Middle frontal gyrus (tissue), 1 donor: ENCODE data around the gene MTUS2.

Experiments used
- DNase-seq: peaks from one replicate; pipeline ENCODE4 v3.0.0-alpha.2; 2015; ENCODE audit warnings: low spot score; ENCODE audit errors: extremely low spot score

The MTUS2 gene

DNA sequence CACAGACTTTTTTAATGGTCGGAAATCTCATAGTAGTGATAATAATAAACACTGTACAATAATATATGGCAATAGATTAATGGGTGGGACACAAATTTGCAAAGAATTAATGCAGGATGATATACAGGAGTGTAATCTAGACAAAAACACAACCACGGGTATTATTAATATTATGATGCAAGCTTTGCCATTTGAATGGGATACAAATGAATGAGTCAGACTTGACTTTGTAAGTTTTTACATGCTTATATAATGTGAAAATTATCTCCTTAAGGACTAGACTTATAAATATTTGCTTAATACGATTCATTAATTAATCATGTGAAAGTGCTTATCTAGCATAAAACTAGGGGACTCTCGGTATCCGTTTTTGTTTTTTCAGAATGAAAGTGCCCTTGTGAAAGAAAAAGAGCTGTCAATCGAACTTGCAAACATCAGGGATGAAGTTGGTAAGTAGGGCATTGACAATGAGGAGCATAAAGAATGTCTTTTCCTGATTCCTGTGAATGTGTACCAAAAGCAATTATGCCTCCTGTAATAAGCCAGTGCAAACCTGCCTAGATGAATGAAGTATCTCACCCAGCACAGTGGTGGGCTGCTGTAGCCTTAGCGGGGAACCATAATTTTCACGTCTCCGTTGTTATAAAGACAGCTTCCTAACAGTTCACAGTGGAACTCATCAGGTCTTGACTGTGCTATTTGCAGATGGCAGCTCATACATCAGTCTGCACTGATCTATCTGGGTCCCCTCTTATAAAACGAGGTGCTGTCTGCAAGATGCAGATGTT lies 619.7 kb downstream of the MTUS2 start:
- no peak for DNase-seq

DNA sequence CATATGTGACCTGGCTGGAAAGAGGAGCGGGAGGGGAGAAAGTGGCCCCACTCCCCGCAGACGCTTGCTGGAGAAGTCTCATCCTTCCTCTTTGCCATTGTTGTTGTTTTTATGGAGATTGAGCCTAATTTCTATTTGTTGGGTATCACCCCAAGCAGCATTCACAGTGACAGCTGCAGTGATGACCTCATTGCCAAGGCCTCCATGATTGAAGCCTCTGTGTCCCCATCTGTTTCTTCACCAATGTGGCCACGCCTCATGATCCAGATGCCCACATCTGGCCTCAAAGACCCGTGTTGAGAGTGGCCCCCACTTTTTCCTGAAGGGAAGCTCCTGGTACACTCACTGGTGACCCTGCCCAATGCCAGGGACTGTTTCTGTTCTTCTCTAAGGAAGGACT lies 621.2 kb downstream of the MTUS2 start:
- no peak for DNase-seq

DNA sequence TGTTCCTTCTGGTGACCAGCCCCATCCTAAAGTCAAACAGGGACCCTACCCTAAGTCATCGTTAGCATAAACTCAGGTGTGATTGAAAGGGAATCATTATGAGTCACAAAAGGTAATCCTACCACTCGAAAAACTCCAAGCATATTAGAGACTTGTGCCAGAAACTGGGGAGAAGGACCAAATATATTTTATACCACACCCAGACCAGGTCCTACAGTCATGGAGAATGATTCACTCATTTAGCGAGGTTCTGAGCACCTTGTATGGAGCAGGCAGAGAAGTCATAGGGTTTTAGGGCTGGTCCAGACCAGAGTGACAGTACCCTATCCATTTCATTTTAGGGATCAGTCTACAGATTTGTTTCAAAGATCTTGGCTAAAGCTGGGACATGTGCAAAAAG lies 625.9 kb downstream of the MTUS2 start:
- DNase-seq: no peak

DNA sequence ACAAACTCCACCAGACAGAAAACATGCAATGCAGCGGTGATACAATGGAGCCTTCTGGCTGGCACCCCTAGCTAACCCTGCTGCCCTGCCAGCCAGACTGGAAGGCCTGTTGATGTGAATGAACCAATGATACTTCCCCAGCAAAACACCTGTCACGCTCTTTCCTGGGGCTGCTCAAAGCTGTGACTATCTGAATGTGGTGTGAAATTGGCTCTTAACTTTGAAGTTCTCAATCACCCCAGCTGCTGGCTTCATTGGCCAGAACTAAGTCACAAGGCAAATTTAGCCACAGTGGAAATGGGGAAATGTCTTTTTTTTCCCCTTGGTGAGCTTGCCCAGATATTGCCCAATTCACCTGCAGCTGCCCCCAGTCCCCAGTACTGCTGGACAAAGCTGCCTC lies 628.0 kb downstream of the MTUS2 start:
- no peak for DNase-seq

DNA sequence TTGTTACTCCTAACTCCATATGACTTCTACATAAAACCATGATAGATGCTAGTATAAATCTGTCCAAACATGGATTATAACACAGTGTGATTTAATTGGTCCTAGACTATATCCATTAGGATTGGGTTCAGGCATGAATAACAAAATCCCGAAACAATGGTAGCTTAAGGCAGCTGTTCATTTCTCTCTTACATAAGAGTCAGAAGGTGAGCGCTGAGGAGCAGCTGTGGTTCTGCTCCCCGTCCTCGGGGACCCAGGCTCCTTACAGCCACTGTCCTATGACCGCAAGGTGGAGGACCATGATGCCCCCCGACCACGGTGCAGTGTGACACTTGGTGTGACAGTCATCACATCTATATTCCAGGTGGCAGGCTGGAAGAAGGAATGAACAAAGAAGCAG lies 629.6 kb downstream of the MTUS2 start:
- no peak for DNase-seq

DNA sequence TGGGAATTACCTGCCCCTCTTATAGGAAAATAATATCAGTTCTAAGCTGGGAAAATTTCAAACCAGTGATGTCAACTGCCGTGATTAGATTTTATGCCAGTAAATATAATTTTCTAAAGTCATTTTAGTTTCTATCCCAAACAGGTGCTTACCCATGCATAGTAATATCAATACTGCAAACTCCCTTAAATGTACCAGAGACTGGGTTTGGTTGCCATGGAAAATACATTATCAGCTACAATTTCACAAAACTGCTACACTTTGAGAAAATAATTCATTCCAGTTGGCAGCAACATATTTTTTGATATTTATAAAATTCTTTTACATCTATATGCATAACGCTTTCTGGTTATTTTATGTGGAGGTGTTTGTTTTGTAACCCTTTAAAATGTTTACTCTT lies 631.8 kb downstream of the MTUS2 start:
- no peak for DNase-seq

DNA sequence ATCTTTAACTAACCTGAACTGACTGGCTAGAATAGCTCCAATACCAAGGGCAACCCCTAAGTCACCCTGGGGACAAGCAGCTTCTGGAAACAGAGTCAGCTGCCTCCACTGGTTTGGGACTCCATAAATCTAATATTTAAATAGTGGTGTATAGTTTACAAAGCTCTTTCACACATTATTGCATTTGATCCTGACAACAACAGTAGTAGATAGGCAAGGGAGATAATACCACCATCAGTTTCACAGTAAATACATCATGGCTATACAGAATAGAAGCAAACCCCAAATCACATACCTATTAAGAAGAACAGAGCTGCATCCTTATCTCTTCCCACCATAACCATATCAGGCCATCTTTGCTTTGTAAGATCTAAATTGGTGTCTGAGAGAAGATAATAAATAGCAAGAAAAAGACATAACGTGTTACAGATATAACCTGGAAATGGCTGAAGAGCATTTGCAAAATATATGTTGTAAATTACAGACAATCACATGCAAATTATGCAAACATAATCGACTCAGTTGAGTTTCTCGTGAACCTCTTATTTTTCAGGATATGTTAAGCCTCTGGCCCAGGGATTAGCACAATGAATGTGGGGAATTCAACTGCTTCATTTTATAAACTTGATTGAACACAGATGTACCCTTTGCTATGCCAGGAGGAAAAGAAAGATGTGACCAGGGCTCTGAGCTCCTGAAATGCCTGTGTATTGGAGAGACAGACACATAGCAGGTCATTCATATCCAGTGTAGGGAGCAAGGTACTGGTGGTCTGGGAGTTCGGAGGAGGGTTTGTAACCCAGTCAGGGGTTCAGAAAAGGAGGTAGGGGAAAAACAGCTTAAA lies 632.9 kb downstream of the MTUS2 start:
- no peak for DNase-seq

DNA sequence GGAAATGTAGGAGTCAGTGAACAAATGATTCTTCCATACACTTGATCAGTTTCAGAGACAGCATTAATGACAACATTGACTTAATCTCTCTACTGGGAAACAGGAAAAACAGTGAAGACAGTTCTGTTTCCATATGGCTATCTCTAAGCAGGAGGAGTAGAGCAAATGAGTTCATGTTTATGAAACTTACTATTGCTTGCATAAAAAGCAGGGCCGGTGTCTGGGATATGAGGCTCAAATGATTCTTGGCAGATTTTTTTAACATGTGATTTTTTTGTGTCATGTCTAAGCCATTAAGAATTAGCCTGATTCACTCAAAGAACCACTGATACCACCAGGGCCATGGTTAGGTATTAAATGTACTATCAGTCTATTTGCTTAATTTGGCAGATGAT lies 633.5 kb downstream of the MTUS2 start:
- no peak for DNase-seq

DNA sequence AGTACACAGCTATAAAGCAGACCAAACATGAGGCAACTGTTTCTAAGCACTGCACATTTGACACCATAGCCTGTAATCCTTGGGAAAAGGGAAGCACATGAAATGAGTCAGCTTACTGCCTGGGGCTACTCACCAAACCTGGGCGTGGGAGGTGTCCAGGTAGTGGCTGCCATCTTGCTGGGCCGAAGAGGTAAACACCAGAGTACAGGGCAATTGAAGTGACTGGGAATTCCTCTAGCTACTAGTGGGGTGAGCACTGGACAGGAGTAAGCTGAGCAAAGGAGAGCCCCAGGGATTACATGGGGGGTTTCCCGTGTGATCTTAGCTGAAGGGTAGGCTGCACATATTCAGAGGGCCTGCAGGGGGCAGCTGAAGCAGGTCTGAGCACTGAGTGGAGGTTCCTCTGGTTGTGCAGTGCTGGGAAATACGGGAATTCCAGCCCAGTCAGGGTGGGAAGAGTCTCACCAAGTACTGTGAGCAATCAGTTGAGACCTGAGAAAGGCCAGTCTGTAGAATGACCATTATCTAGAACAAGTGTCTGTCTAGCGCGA lies 634.9 kb downstream of the MTUS2 start:
- DNase-seq: no peak

DNA sequence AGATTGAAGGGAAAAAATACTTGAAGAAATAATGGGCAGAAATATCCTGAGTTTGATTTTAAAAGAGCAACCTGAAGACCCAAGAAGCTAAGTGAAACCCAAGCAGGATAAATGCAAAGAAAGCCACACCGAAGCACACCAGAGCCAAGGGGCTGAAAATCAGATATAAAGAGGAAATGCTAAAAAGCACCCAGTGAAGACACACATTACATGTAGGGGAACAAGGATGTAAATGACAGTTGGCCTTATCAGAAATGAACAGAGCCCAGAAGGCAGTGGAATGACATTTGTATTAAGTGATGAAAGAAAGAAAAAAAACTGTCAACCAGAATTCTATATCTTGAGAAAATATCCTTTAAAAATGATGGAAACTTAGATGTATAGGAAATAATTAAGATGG lies 636.3 kb downstream of the MTUS2 start:
- DNase-seq: no peak

DNA sequence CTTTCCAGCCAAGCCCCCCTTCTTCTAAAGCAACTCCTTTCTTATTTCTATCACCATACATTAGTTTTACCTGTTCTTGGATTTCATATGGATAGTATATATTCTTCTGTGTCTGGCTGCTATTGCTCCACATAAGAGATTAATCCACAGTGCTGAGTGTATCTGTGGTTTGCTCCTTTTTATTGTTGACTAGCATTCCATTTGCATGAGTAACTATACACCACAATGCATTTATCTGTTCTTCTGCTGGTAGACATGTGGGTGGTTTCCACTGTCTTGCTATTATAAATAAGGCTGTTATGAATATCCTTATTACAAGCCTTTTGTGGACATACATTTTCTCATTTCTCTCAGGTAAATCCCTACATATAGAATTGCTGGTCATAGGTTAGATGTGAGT lies 637.2 kb downstream of the MTUS2 start:
- no peak for DNase-seq

DNA sequence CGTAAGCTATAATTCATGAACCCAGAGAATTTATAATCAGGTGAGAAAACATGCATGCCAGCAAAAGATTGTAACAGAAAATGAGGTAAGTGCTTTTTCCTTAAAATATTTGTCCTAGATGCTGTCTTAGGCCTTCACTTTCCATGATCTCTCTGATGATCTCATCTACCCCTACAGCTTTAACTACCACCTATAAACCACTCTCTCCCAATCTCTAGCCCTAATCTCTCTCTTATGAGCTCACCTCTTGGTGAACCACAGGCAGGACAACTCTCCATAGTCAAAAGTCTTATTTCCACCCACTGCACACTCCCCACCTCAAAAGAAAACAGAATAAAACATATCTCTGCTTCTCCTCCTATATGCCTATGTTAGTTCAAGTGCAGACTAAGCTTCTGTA lies 638.3 kb downstream of the MTUS2 start:
- no peak for DNase-seq

DNA sequence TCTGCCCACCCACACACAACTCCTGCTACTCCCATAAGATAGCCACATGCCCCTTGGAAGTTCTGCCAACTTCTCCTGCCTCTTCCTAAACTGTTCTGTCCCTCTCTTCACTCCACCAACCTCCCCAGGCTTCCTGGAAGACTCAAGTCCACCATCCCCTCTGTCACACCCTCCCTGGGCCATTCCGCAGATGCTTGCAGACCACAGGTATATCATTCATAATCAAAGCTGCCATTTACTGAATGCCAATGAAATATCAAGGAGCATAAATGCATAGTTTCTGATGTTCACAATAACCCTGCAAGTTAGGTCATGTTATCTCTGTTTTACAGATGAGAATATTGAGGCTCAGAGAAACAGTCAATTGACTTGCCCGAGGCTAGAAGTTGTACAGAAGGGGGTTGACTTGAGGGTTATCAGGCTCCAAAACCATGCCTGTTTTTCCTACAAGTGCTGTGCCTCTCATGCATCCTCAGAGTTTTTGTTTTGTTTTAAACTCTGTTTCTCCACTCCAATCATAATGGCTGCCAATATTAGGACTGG lies 639.7 kb downstream of the MTUS2 start:
- DNase-seq: no peak

DNA sequence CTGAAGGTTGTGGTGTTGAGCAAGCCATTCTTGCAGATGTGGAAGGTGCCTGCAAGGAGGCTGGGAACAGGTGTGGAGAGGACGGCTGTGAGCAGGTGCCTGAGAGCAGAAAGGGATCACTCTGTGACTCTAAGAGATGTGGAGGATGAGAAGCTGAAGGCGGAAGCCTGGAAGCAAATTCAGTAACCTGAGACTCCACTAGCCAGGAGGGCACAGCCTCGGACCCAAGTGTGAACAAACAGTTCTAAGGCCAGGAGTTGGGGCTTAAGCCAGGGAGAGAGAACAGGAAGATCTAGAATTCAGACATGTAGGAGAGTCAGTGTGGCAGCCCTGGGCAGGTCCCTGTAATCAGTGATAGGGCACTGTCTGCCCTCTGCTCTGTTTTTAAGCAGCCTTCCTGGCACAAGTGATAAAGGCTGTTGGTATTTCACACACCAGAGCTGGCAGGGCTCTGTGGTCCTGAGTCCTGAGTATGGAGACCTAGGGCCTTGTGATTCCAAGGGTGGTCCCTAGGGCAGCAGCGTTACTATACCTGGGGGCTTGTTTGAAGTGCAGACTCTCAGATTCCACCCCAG lies 644.1 kb downstream of the MTUS2 start:
- DNase-seq: no peak

DNA sequence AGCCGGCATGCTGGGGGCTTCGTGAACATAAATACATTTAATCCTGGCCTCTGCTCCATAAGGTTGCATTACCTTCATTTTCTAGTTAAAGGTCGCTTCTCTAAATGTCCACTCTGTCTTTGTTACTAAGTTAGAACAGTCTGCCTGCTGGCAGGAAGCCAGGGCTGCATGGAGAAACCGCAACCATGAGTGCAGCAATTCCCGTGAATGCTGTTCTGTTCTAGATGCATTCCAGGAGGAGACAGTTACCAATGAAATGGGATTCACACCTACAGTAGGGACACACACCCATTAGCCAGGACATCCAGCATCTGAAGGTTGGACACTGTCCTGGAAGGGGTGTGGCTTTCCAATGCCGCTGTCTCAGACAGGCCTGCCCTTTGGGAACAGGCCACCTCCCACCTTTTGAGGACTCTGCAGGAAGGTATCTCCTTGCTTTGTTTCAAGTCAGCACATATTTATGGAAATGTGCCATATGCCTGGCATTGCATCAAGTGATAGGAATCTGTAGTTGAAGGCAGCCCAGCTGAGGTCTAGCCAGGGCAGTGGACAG lies 645.7 kb downstream of the MTUS2 start:
- DNase-seq: no peak

DNA sequence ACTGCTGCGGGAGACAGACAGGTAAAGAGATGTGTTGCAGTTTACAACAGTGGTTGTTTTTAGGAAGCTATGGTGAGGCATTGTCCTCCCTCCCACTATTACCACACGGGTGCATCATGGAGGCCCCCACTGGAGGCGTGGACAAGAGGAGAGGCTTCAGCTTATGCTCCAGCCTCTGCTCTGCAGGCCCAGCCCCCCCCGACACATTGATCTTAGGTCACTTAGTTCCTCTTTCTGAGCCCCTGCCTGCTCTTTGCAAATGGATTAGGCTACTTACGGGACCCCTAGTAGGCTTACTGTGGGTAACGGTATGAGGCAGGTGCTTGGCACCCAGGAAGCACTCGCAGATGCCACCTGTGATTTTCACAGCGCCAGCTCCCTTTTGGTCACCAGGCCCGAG lies 651.4 kb downstream of the MTUS2 start:
- DNase-seq: no peak

DNA sequence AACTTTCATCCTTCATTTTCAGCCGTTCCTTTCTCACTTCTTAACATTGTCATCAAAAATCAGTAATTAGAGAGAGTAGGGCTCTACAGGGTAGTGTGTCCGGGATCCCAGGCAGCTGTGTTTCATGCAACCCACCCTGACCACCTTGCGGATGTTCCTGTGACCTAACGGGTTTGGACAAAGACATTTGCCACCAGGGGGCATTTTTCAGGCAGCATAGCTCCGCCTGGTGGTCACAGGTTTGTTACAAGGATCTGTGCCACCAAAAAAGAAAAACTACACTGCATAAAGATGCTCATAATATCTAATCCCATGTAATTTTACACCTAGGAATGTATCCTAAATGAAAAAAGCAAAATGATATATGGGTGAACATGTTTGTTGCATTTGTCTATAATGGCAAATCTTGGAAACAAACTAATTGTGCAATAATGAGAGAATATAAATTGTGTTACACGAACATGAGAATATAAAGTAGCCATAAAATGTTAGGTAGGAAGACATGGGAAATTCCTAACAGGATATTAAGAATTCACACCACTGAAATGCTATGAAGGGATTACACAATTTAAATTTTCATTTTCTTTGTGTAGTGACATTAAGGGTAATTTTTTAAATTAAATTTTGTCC lies 652.3 kb downstream of the MTUS2 start:
- DNase-seq: no peak

DNA sequence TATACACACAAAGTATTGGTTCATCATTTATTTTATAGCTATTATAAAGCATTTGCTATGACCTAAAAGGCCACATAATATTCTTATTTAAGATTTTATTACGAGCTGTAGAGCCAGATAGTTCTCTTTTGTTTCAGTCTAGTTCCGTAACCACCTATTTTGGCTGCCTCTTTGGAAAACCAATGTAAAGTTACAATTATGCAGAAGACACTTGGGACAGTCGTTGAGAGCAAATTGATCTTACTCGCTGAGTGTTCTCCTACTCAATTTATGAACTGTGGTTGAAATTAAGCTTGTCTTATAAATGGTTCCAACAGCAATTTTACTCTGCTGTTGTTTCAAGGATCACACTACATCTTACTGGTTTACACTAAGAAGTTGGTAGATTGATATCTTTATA lies 653.0 kb downstream of the MTUS2 start:
- DNase-seq: no peak

DNA sequence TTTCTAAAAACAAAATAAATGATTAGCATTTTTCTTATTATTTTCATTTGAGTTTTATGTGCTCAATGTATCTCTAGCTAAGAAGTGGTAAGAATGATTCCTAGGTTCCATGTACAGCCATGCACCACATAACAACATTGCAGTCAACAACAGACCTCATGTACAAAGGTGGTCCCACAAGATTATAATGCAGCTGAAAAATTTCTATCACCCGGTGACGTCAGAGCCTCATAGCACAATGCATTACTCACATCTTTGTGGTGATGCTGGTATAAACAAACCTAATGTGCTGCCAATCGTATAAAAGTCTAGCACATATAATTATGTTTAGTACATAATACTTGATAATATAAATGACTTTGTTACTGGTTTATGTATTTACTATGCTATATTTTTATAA lies 654.9 kb downstream of the MTUS2 start:
- DNase-seq: no peak

DNA sequence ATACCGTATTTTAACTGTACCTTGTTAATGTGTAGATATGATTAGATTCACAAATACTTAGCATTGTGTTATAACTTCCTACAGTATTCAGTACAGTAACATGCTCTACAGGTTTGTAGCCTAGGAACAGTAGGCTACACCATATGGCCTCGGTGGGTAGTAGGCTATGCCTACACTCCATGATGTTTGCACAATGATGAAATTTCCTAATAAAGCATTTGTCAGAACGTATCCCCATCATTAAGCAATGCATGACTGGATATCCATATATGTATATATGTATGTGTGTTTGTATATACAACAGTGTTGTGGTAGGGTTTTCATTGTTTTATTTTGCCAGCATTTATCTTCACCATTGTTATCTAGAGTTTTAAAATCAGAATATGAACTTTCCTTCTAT lies 655.9 kb downstream of the MTUS2 start:
- no peak for DNase-seq
